Gastrocnemius medialis (tissue), 4 donors: ENCODE measurements around the gene TMPRSS12.

Experiments used
- CTCF ChIP-seq, 5 experiments: fragments of 450-650 bp in 3 of 5; fragments of 200-600 bp in 2 of 5; sonication (generic) in 2 of 5; IDR thresholded peaks in 4 of 5; conservative IDR thresholded peaks in 1 of 5; 1 replicate in 4 of 5; 2 replicates in 1 of 5; pipeline ENCODE4 v1.5.1; 2016 to 2019; ENCODE audit warnings: antibody characterized with exemption in 5 of 5, mild to moderate bottlenecking in 3 of 5, moderate library complexity in 3 of 5
- POLR2A ChIP-seq, 2 donors: fragments of 450-650 bp; IDR thresholded peaks; one replicate each; pipeline ENCODE4 v1.6.1; 2017; ENCODE audit warnings: antibody characterized with exemption in 2 of 2, mild to moderate bottlenecking in 2 of 2, moderate library complexity in 2 of 2

GRCh38 chr12:50928392-50928791 is 85.7 kb downstream of the TMPRSS12 start:
- TF ChIP-seq CTCF (IDR thresholded peaks at IDR 0.05 in 4 of 5, conservative IDR thresholded peaks at IDR 0.05 in 1 of 5) (no peak), POLR2A (IDR thresholded peaks at IDR 0.05) (no peak)
